B cell (primary cell): ENCODE results near the gene KLHL18. TPM values are rescaled to one million over a fixed set of nuclear protein-coding genes. Genes with fewer than 3 reads are reported as not detected.

Experiments
- ATAC-seq: fragments of 200-7000 bp; cut with Tn5 transposase; one replicate; pipeline ENCODE4 v1.10.0; 2021; ENCODE audit warnings: low read depth, mild to moderate bottlenecking, moderate number of reproducible peaks, moderate library complexity
- CTCF ChIA-PET: fragments of 350-600 bp; sonication (Branson Sonifier 250); formaldehyde crosslinking; loops from one replicate; lab custom pipeline; 2021; ENCODE audit warnings: antibody characterized with exemption, inconsistent platforms; lab: Charles Lee
- POLR2A ChIA-PET: fragments of 350-600 bp; sonication (Branson Sonifier 250); formaldehyde crosslinking; loops from one replicate; lab custom pipeline; 2021; ENCODE audit warnings: antibody characterized with exemption; lab: Charles Lee
- DNase-seq: peaks from one replicate; pipeline ENCODE4 v3.0.0; 2013
- H2AFZ ChIP-seq: 2 replicates; pipeline ENCODE4 v1.6.1; 2012; ENCODE audit warnings: mild to moderate bottlenecking, low read depth, low read length; ENCODE audit not compliant: insufficient read depth, poor library complexity, severe bottlenecking
- H3K27ac ChIP-seq, 2 donors: 1 replicate in 1 of 2; 2 replicates in 1 of 2; pipeline ENCODE4 v1.5.1; 2012 to 2013; ENCODE audit warnings: low read length in 2 of 2, mild to moderate bottlenecking in 2 of 2, moderate library complexity in 1 of 2
- H3K27me3 ChIP-seq, 4 experiments: fragments of 200-600 bp in 1 of 4; sonication (generic) in 1 of 4; replicated peaks in 1 of 4; 1 replicate in 2 of 4; 2 replicates in 2 of 4; pipeline versions ENCODE4 v1.6.1 to v1.7.0; 2013 to 2016; ENCODE audit warnings: low read length in 3 of 4, mild to moderate bottlenecking in 2 of 4, mixed read lengths in 1 of 4, moderate library complexity in 1 of 4; ENCODE audit not compliant: insufficient read depth in 4 of 4, control insufficient read depth in 3 of 4; ENCODE audit errors: control extremely low read depth in 1 of 4
- H3K36me3 ChIP-seq, 2 experiments: replicated peaks in 1 of 2; 1 replicate in 1 of 2; 2 replicates in 1 of 2; pipeline versions ENCODE4 v1.6.1 to v1.7.1; 2013; ENCODE audit warnings: low read length in 1 of 2; ENCODE audit not compliant: insufficient read depth in 2 of 2, control insufficient read depth in 1 of 2; ENCODE audit errors: control extremely low read depth in 1 of 2, extremely low read depth in 1 of 2
- H3K4me1 ChIP-seq, 2 donors: fragments of 200-600 bp in 1 of 2; sonication (generic) in 1 of 2; 1 replicate in 1 of 2; 2 replicates in 1 of 2; pipeline versions ENCODE4 v1.5.1 to v1.6.1; 2013 to 2017; ENCODE audit warnings: low read length in 2 of 2; ENCODE audit not compliant: control insufficient read depth in 2 of 2, insufficient read depth in 2 of 2
- H3K4me2 ChIP-seq: replicated peaks from 2 replicates; pipeline ENCODE3; 2012; ENCODE audit warnings: mild to moderate bottlenecking, low read depth, low read length; ENCODE audit not compliant: poor library complexity, severe bottlenecking
- H3K4me3 ChIP-seq, 5 experiments: fragments of 200-600 bp in 1 of 5; sonication (generic) in 1 of 5; 1 replicate in 3 of 5; 2 replicates in 2 of 5; pipeline versions ENCODE4 v1.5.1 to v1.7.0; 2011 to 2016; ENCODE audit warnings: low read length in 4 of 5, mild to moderate bottlenecking in 4 of 5, low read depth in 2 of 5, control low read depth in 1 of 5, moderate library complexity in 1 of 5; ENCODE audit not compliant: insufficient read depth in 1 of 5; ENCODE audit errors: control extremely low read depth in 1 of 5, extremely low read depth in 1 of 5
- H3K79me2 ChIP-seq: fragments of 200-600 bp; sonication (generic); one replicate; pipeline ENCODE4 v1.6.0; 2016; ENCODE audit warnings: low read length; ENCODE audit not compliant: control insufficient read depth, insufficient read depth
- H3K9ac ChIP-seq: fragments of 200-600 bp; sonication (generic); 2 replicates; pipeline ENCODE4 v1.6.1; 2017; ENCODE audit warnings: mild to moderate bottlenecking, low read length, moderate library complexity
- H3K9me3 ChIP-seq, 3 donors: one replicate each; pipeline versions ENCODE4 v1.6.1 to v1.7.1; 2013; ENCODE audit warnings: low read length in 2 of 3; ENCODE audit not compliant: control insufficient read depth in 2 of 3, insufficient read depth in 1 of 3; ENCODE audit errors: control extremely low read depth in 1 of 3
- H4K20me1 ChIP-seq: 2 replicates; pipeline ENCODE4 v1.6.0; 2012; ENCODE audit warnings: mild to moderate bottlenecking, low read length; ENCODE audit not compliant: insufficient read depth, control insufficient read depth, poor library complexity, severe bottlenecking
- H3K27ac Mint-ChIP-seq: one replicate; pipeline ENCODE4 v1.8.0; 2021; ENCODE audit warnings: mixed read lengths
- H3K27me3 Mint-ChIP-seq: one replicate; pipeline ENCODE4 v1.8.0; 2021; ENCODE audit warnings: mixed read lengths
- H3K4me1 Mint-ChIP-seq: one replicate; pipeline ENCODE4 v1.8.0; 2021; ENCODE audit warnings: mixed read lengths
- H3K4me3 Mint-ChIP-seq: one replicate; pipeline ENCODE4 v1.8.0; 2021; ENCODE audit warnings: mixed read lengths
- H3K9me3 Mint-ChIP-seq: one replicate; pipeline ENCODE4 v1.8.0; 2022; ENCODE audit warnings: mixed read lengths; ENCODE audit not compliant: insufficient read depth
- EZH2 ChIP-seq: IDR thresholded peaks from 2 replicates; pipeline ENCODE4 v1.6.1; 2012; ENCODE audit warnings: borderline replicate concordance, low read depth, mild to moderate bottlenecking, moderate library complexity, low read length; ENCODE audit not compliant: insufficient read depth, poor library complexity, severe bottlenecking
- WGBS: methylation state at CpG from one replicate; pipeline ENCODE4 v1.1.5; 2013; ENCODE audit warnings: missing lambda C conversion rate; ENCODE audit not compliant: insufficient coverage; 5-methylcytosine and 5-hydroxymethylcytosine counted together
- intact Hi-C: fragments of 100-400 bp; cut with micrococcal nuclease; formaldehyde crosslinking; loops from one replicate; pipeline ENCODE4 v1.10.0; 2022
- polyA plus RNA-seq: library from polyadenylated mRNA; depleted of rRNA; stranded (reverse); fragments of >200 nt; gene quantifications from 2 replicates; pipeline ENCODE4 v1.2.3, GENCODE V29; 2012
- total RNA-seq, 2 donors: library from RNA; stranded (reverse); fragments of 120-200 nt in 1 of 2; gene quantifications; 1 replicate in 1 of 2; 2 replicates in 1 of 2; pipeline versions ENCODE4 v1.2.3 to v1.2.4, GENCODE V29; 2013 to 2022
- TF ChIP-seq, protein P1 (sequence below): fragments of 200-600 bp; IDR thresholded peaks from one replicate; pipeline ENCODE4 v1.8.0; 2022; ENCODE audit warnings: antibody characterized with exemption, mild to moderate bottlenecking

The KLHL18 gene
- total and polyA plus RNA-seq, 2 donors (not counting 1 experiment from before 2014, with no cell fraction given): 30.9 to 50.8 TPM

DNA sequence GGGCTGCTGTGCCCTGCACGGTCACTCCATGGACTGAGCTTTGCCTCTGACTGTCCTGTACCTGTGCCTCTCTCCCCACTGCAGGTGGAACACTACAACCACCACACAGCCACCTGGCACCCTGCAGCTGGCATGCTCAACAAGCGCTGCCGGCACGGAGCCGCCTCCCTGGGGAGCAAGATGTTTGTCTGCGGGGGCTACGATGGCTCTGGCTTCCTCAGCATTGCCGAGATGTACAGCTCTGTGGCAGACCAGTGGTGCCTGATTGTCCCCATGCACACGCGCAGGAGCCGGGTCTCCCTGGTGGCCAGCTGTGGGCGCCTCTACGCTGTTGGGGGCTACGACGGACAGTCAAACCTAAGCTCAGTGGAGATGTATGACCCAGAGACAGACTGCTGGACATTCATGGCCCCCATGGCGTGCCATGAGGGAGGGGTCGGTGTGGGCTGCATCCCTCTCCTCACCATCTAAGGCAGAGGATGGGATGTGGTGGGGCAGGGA is 60.8 kb downstream of the KLHL18 start:
- Histone ChIP-seq H2AFZ (no peak overlapping the region), H3K4me1 (peaks cover 21 to 27% of the 10 kb centered on the region in 2 donors), H3K36me3 (peaks cover 2 to 54% of the 10 kb centered on the region in 2 experiments), H3K27ac (no peak overlapping the region), H3K9ac (no peak overlapping the region), H4K20me1 (no peaks in the 10 kb centered on the region), H3K4me2 (no peak overlapping the region), H3K9me3 (no peaks in the 10 kb centered on the region), H3K4me3 (no peak overlapping the region), H3K79me2 (no peaks in the 10 kb centered on the region), H3K27me3 (no peaks in the 10 kb centered on the region)
- ChIA-PET POLR2A (no interaction called here), CTCF (interaction anchor here (1.0 kb wide), 1 partner anchor 19 kb away, joined by 4 read pairs; no protein-coding TSS in a partner anchor)
- DNase-seq: no peak
- intact Hi-C loops: no loop called here
- Mint-ChIP-seq H3K4me3 (no peak overlapping the region), H3K27me3 (no peaks in the 10 kb centered on the region), H3K4me1 (peaks cover 34% of the 10 kb centered on the region), H3K27ac (no peak overlapping the region), H3K9me3 (no peaks in the 10 kb centered on the region)
- 93% methylated on average over 15 of the region's 17 CpGs for WGBS
- ATAC-seq: no peak
- TF ChIP-seq, protein P1, sequence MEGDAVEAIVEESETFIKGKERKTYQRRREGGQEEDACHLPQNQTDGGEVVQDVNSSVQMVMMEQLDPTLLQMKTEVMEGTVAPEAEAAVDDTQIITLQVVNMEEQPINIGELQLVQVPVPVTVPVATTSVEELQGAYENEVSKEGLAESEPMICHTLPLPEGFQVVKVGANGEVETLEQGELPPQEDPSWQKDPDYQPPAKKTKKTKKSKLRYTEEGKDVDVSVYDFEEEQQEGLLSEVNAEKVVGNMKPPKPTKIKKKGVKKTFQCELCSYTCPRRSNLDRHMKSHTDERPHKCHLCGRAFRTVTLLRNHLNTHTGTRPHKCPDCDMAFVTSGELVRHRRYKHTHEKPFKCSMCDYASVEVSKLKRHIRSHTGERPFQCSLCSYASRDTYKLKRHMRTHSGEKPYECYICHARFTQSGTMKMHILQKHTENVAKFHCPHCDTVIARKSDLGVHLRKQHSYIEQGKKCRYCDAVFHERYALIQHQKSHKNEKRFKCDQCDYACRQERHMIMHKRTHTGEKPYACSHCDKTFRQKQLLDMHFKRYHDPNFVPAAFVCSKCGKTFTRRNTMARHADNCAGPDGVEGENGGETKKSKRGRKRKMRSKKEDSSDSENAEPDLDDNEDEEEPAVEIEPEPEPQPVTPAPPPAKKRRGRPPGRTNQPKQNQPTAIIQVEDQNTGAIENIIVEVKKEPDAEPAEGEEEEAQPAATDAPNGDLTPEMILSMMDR: no peak
- TF ChIP-seq EZH2: no peak

DNA sequence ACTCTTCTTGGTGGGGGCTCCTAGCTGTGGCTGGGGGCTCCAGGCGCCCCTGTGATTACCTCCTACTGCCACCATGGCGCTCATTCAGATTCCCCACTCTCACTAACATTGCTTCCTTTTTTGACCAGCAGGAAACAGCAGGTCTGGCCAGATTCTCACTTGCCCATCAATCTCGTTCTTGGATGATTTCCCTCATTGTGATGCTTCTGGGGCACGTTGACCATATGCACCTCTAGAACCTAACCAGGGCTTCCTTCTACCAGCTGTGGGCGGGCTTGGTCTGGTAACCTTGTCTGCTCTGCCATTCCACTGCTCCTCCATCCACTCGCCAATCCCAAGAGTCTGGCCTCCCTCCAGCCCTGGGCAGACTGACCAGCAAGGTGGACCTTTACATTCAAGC is 62.2 kb downstream of the KLHL18 start:
- H4K20me1 ChIP-seq: no peaks in the 10 kb centered on the region
- H3K4me2 ChIP-seq: no peak overlapping the region
- no peak overlapping the region for H3K27ac Mint-ChIP-seq
- H3K4me1 ChIP-seq: peaks cover 21 to 27% of the 10 kb centered on the region in 2 donors
- H3K79me2 ChIP-seq: no peaks in the 10 kb centered on the region
- POLR2A ChIA-PET: no interaction called here
- 77% methylated on average over 6 of the region's 6 CpGs for WGBS
- no peaks in the 10 kb centered on the region for H3K9me3 ChIP-seq
- H3K27ac ChIP-seq: no peak overlapping the region
- H3K9ac ChIP-seq: no peak overlapping the region
- H3K27me3 Mint-ChIP-seq: no peaks in the 10 kb centered on the region
- no peak for TF ChIP-seq EZH2
- TF ChIP-seq, protein P1: no peak
- DNase-seq: no peak
- no peak overlapping the region for H3K4me3 ChIP-seq
- no peaks in the 10 kb centered on the region for H3K9me3 Mint-ChIP-seq
- H3K36me3 ChIP-seq: peaks cover 2 to 39% of the 10 kb centered on the region in 2 experiments
- CTCF ChIA-PET: no interaction called here
- no peaks in the 10 kb centered on the region for H3K27me3 ChIP-seq
- intact Hi-C loops: no loop called here
- ATAC-seq: no peak
- no peak overlapping the region for H3K4me3 Mint-ChIP-seq
- peaks cover 38% of the 10 kb centered on the region for H3K4me1 Mint-ChIP-seq
- no peak overlapping the region for H2AFZ ChIP-seq
